Smooth muscle cell of the pulmonary artery (primary cell): Measurements from ENCODE around the gene APEX1. TPM values are rescaled to one million over a fixed set of nuclear protein-coding genes. Genes with fewer than 3 reads are reported as not detected.

ENCODE experiments used
- total RNA-seq: library from RNA; depleted of rRNA; stranded (reverse); fragments of >200 nt; gene quantifications from 2 replicates; pipeline ENCODE4 v1.2.3, GENCODE V29; 2014

The APEX1 gene
- total RNA-seq, result 38.8 and 55.3 TPM in 2 replicates

GRCh38 chr14:20454516-20455354 lies at the start of gene APEX1, which contains the start of gene OSGEP:
TSS of gene APEX1 (plus strand) at chr14:20455226. CDS start at chr14:20455646, 420 bp downstream.
TSS of gene OSGEP (minus strand) at chr14:20454812. CDS start at chr14:20454683, 129 bp downstream.

DNA sequence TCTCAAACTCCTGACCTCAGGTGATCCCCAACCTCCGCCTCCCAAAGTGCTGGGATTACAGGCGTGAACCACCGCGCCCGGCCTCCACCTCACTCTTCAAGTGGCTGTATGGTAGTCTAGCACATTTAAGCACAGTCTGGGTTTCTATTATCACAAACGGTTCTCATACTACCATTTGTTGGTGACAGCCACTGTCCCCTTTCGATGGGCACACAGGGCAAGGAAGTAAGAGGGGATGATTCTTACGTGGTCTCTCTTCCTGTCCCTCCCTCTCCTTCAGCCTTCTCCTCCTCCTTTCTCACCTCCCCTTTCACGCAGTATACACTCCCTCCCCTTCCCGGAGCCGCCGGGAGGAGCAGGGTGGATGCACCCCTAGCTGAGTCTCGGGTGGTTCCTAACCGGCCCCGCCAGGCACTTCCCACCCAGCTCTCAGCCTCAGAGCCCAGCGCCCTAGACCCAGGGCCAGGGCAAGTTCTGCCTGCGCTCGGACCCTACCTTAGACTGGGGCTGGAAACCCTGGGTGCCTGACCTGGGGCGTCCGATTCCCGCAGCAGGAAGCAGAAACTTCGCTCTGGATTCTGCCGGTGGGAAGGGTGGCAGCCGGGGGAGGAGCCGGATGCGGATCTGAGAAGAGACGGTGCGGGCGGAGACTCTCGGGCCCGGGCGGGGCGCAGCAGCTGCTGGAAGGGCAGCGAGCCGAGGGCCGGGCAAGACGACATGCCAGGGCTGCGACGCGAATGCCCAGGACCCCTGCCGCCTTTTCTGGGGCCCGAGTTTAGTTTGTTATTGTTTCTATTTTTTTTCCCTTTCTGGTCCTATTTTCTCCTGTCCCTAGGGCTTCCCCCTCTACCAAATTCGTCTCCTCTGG lies 41.9 kb upstream of the APEX1 start, which contains the start of gene TEP1:
Gene TEP1 (minus strand): TSS at position 626 of the 868 bp plus-strand sequence. CDS start 5,062 bp downstream, outside the sequence.

GRCh38 chr14:20435582-20436362 lies 19.3 kb upstream of the APEX1 start, which contains the start of gene KLHL33:
TSS of gene KLHL33 (minus strand) at chr14:20436166. CDS start at chr14:20435811, 355 bp downstream.

GRCh38 chr14:20461225-20462141 lies 6.5 kb downstream of the APEX1 start, which contains the start of gene PIP4P1:
TSS of gene PIP4P1 (minus strand) at chr14:20461434. CDS start at chr14:20461325, 109 bp downstream.

DNA sequence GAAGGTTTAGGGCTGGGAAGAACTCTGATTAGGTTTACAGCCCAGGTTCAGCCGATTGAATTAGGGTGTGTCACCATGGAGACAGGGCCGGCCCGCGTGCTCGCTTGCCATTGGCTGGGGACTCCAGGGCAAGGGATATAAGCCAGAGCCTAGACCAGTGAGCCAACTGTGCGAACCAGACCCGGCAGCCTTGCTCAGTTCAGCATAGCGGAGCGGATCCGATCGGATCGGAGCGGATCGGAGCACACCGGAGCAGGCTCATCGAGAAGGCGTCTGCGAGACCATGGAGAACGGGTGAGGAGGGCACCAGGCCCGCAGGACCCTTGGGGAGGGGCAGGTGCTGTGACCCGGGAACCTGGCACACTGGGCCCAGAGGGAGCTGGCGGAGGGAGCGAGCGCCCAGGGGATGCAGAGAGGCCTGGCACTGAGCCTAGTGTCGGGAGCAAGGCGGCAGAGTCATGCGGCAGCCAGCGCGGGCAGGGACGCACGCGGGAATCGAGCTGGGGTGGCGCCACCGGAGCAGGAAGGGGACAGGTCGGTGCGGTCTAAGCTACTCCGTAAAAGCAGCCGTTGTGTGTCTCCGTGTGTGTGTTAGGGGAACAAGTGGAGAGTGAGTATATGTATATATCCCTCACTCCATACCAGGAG lies 14.3 kb downstream of the APEX1 start, which contains the start of gene PNP:
Gene PNP (plus strand): TSS at position 165 of the 648 bp plus-strand sequence. CDS start 119 bp downstream, at position 284.

Other genes with a start within 250 kb of the APEX1 start
- not detected in 2 replicates for gene OR11H6, start 231.5 kb upstream of the APEX1 start, total RNA-seq
- gene OR11H7, start 226.2 kb upstream of the APEX1 start, total RNA-seq, result not detected in 2 replicates
- gene OR11H4, start 215.9 kb upstream of the APEX1 start, total RNA-seq, result not detected in 2 replicates
- 16.2 and 17.1 TPM in 2 replicates for gene TTC5, start 149.3 kb upstream of the APEX1 start, total RNA-seq
- 34.1 and 36.6 TPM in 2 replicates for gene CCNB1IP1, start 121.9 kb upstream of the APEX1 start, total RNA-seq
- gene PARP2, start 111.6 kb upstream of the APEX1 start, total RNA-seq, result 6.3 and 6.9 TPM in 2 replicates
- 31.5 and 35.2 TPM in 2 replicates for gene TEP1, start 41.7 kb upstream of the APEX1 start, total RNA-seq
- 0.03 and 0.07 TPM in 2 replicates for gene KLHL33, start 19.1 kb upstream of the APEX1 start, total RNA-seq
- 20.0 and 20.4 TPM in 2 replicates for gene OSGEP, start 414 bp upstream of the APEX1 start, total RNA-seq
- 17.9 and 22.4 TPM in 2 replicates for gene PIP4P1, start 6.2 kb downstream of the APEX1 start, total RNA-seq
- gene PNP, start 14.2 kb downstream of the APEX1 start, total RNA-seq, result 11.5 and 34.8 TPM in 2 replicates
- gene RNASE10, start 50.3 kb downstream of the APEX1 start, total RNA-seq, result not detected in 2 replicates
- not detected in 2 replicates for gene RNASE9, start 105.8 kb downstream of the APEX1 start, total RNA-seq
- gene RNASE11, start 132.8 kb downstream of the APEX1 start, total RNA-seq, result not detected in 2 replicates
- not detected in 2 replicates for gene RNASE12, start 136.2 kb downstream of the APEX1 start, total RNA-seq
- gene OR6S1, start 186.5 kb downstream of the APEX1 start, total RNA-seq, result not detected in 2 replicates
- 58.3 and 59.6 TPM in 2 replicates for gene RNASE4, start 229.3 kb downstream of the APEX1 start, total RNA-seq
- gene ANG, start 233.5 kb downstream of the APEX1 start, total RNA-seq, result 6.8 and 8.1 TPM in 2 replicates